Measurements from ENCODE around the gene CAPN5.

GRCh38 chr11:77156396-77157195, 89.8 kb downstream of the CAPN5 start:
- TF ChIP-seq CTCF (IDR thresholded peaks at IDR 0.05; ENCODE audit: low read depth, low read length) (no peak), POLR2A (IDR thresholded peaks at IDR 0.05; ENCODE audit: extremely low read depth, insufficient read length) (no peak)

Measured in NB4 (cell line).